ENCODE results near the gene PDIA4.
"Not testable (repeated sequence)": the region's sequence is repeated elsewhere in the genome, so short reads cannot be mapped to it uniquely, and the experiment has no call there.

The PDIA4 gene

DNA sequence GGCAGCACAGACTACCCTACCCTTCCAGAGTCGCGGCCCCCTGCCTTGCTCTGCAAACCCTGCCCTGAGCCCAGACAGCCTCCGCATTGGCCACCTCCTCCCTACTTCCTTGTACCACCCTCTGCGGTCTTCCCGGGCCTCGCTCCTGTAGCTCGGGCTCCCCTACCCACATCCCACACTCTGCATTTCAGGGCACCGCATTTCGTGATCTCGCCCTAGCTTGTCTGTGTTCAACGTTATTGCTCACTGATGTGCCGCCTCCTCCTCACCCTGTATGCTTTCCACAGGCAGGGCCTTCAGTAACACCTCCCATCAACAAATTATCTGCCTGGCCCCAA lies 6.6 kb downstream of the PDIA4 start:
- DNase-seq (ENCODE audit: low spot score) = no peak
- TF ChIP-seq, protein P1, sequence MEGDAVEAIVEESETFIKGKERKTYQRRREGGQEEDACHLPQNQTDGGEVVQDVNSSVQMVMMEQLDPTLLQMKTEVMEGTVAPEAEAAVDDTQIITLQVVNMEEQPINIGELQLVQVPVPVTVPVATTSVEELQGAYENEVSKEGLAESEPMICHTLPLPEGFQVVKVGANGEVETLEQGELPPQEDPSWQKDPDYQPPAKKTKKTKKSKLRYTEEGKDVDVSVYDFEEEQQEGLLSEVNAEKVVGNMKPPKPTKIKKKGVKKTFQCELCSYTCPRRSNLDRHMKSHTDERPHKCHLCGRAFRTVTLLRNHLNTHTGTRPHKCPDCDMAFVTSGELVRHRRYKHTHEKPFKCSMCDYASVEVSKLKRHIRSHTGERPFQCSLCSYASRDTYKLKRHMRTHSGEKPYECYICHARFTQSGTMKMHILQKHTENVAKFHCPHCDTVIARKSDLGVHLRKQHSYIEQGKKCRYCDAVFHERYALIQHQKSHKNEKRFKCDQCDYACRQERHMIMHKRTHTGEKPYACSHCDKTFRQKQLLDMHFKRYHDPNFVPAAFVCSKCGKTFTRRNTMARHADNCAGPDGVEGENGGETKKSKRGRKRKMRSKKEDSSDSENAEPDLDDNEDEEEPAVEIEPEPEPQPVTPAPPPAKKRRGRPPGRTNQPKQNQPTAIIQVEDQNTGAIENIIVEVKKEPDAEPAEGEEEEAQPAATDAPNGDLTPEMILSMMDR (IDR thresholded peaks at IDR 0.05; ENCODE audit: borderline replicate concordance, control extremely low read depth, extremely low read depth, insufficient read depth, missing control alignments) = no peak
- in situ Hi-C loops (cut with MboI; ENCODE audit: low sequenced_read_pairs, unreplicated experiment) = no loop called here

DNA sequence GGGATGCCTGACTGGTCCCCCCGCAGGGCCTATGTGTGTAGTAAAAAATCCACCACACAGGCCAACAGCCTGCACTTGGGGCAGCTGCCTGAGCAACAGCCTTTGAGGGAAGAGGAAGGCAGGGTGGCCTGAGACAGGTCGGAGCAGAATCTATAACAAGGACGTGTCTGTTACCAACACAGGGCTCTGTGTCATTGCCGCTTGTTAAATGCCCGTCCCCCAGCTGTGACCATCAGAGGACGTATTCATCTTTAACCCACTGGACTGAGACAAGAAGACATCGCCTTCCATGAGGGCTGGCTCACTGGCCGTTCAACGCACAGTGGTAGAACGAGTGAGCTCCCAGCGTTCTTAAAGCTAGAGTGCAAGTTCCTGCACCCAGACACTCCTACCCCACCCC lies 7.8 kb downstream of the PDIA4 start:
- DNase-seq (ENCODE audit: low spot score) = no peak
- in situ Hi-C loops (cut with MboI; ENCODE audit: low sequenced_read_pairs, unreplicated experiment) = no loop called here
- TF ChIP-seq, protein P1 (IDR thresholded peaks at IDR 0.05; ENCODE audit: borderline replicate concordance, control extremely low read depth, extremely low read depth, insufficient read depth, missing control alignments) = no peak

DNA sequence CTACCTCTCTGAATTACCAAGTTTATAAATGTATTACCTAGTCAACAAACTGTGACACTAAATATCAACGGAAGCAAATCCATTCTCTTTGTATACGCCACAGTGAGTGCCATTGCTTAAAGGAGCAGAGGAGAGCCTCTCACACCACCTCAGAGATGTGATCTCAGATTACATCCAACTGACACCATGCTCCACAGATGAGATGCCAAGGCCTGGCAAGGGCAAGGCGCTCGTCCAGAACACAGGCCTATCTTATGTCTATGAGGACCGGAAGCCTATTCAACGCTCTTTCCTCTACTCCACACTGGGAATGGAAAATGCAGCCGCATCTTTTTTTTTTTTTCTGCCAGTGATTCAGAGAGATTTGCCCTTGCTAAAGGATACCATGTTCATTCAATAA lies 11.4 kb downstream of the PDIA4 start:
- DNase-seq (ENCODE audit: low spot score) = no peak
- in situ Hi-C loops (cut with MboI; ENCODE audit: low sequenced_read_pairs, unreplicated experiment) = no loop called here
- TF ChIP-seq, protein P1 (IDR thresholded peaks at IDR 0.05; ENCODE audit: borderline replicate concordance, control extremely low read depth, extremely low read depth, insufficient read depth, missing control alignments) = no peak

DNA sequence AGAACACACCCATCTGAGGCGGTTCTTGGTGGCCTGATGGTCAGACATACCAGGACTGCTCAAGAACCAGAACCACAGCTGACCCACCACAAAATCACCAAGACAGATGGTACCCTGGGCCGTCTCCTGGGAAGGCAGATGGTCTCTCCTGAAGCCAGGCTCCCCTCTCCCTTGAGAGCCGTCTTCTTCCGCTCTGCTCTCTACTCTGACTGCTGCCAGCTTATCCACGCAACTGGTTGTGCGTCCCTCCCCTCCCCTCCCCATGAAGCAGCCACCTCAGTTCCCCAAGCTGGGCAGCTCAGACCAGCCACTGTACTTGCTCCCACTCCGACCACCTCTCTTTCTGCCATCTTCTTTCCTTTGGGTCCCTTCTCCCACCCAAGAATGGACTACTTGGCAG lies 14.0 kb downstream of the PDIA4 start:
- DNase-seq (ENCODE audit: low spot score) = no peak
- TF ChIP-seq, protein P1 (IDR thresholded peaks at IDR 0.05; ENCODE audit: borderline replicate concordance, control extremely low read depth, extremely low read depth, insufficient read depth, missing control alignments) = no peak
- in situ Hi-C loops (cut with MboI; ENCODE audit: low sequenced_read_pairs, unreplicated experiment) = no loop called here

DNA sequence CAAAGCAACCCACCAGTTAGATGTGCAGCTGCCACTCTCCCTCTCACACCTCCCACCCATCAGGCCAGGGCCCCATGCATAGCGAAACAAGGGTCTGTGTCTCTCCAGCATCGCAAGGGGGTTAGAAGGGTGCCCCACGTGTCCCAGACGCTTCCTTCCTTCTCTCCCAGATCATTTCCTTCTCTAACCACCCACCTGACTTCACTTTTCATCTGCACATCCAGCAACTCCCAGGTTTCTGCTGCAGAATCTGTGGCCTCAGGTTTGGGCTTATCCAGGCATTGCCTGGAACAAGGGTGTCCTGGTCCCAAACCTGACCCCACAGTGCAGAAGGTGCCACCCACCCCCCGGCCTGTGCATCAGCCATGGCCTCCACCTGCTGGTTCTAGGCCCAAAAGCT lies 14.4 kb downstream of the PDIA4 start:
- TF ChIP-seq, protein P1 (IDR thresholded peaks at IDR 0.05; ENCODE audit: borderline replicate concordance, control extremely low read depth, extremely low read depth, insufficient read depth, missing control alignments) = no peak
- in situ Hi-C loops (cut with MboI; ENCODE audit: low sequenced_read_pairs, unreplicated experiment) = no loop called here
- DNase-seq (ENCODE audit: low spot score) = no peak

DNA sequence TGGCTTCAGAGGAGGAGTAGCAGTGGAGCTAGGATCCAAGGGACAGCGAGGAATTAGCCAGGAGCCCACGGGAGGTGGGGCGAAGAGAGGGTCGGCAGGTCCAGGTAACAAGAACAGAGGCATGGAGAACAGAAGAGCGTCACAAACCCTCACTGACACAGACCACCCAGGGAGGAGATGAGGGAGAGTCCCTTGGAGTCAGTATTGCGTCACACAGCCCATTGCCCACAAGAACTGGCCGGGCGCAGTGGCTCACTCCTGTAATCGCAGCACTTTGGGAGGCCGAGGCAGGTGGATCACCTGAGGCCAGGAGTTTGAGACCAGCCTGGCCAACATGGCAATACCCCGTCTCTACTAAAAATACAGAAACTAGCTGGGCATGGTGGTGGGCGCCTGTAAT lies 15.6 kb downstream of the PDIA4 start:
- in situ Hi-C loops (cut with MboI; ENCODE audit: low sequenced_read_pairs, unreplicated experiment); DNase-seq (ENCODE audit: low spot score): not testable (repeated sequence)

DNA sequence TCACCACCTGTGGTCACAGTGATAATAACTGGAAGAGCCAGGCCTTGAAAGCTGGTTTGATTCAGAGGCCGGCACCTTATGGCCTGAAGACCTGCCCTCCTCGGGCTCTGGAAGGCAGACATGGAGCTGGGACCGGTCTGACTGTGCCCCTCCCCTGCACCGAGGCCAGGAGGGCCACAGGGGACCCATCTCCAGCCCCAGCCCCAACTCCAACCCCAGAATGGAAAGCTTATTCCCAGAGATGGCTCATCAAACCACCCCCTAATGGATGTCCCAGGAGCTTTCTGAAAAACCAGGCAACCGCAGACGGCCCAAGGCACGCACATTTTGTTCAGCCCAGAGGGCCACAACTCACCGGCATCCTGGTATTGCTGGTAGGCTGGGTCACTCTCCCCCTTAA lies 16.8 kb downstream of the PDIA4 start:
- DNase-seq (ENCODE audit: low spot score) = no peak
- TF ChIP-seq, protein P1 (IDR thresholded peaks at IDR 0.05; ENCODE audit: borderline replicate concordance, control extremely low read depth, extremely low read depth, insufficient read depth, missing control alignments) = no peak
- in situ Hi-C loops (cut with MboI; ENCODE audit: low sequenced_read_pairs, unreplicated experiment) = no loop called here

Measured in GM13976 (cell line).